DMS114 treated with DMSO at 0.1 percent for 48 hours (cell line): ENCODE results near the gene GABRP.
"Not testable (repeated sequence)": the region's sequence is repeated elsewhere in the genome, so short reads cannot be mapped to it uniquely, and the experiment has no call there.

ENCODE experiments used
- DNase-seq: peaks from one replicate; lab custom pipeline; 2025; ENCODE audit not compliant: unreplicated experiment; lab: John Stamatoyannopoulos, UW

GABRP gene

GRCh38 chr5:170791325-170791954 lies 7.9 kb downstream of the GABRP start:
- DNase-seq: peak; percentile 68

GRCh38 chr5:170792878-170793277 lies 9.4 kb downstream of the GABRP start:
- no peak for DNase-seq

- DNase-seq: no peak
Observed at GRCh38 chr5:170795154-170795553, 11.6 kb downstream of the GABRP start.

- DNase-seq: no peak
Observed at GRCh38 chr5:170805666-170806065, 22.1 kb downstream of the GABRP start.

- peak; percentile 78 for DNase-seq
Observed at GRCh38 chr5:170809551-170809950, 26.0 kb downstream of the GABRP start.

- no peak for DNase-seq
Observed at GRCh38 chr5:170811719-170812118, 28.2 kb downstream of the GABRP start.

GRCh38 chr5:170813231-170813630 lies 29.7 kb downstream of the GABRP start:
- no peak for DNase-seq

GRCh38 chr5:170817195-170817594 lies 33.7 kb downstream of the GABRP start:
- no peak for DNase-seq

- DNase-seq: no peak
Observed at GRCh38 chr5:170818232-170818631, 34.7 kb downstream of the GABRP start.

GRCh38 chr5:170819824-170820223 lies 36.3 kb downstream of the GABRP start:
- no peak for DNase-seq

- DNase-seq: no peak
Observed at GRCh38 chr5:170821257-170821800, 37.8 kb downstream of the GABRP start.

- no peak for DNase-seq
Observed at GRCh38 chr5:170826117-170826516, 42.6 kb downstream of the GABRP start.

- no peak for DNase-seq
Observed at GRCh38 chr5:170832241-170832640, 48.7 kb downstream of the GABRP start.

- DNase-seq: not testable (repeated sequence)
Observed at GRCh38 chr5:170833981-170834380, 50.5 kb downstream of the GABRP start.

GRCh38 chr5:170836226-170836625 lies 52.7 kb downstream of the GABRP start:
- no peak for DNase-seq

- DNase-seq: no peak
Observed at GRCh38 chr5:170843870-170844269, 60.3 kb downstream of the GABRP start.

- no peak for DNase-seq
Observed at GRCh38 chr5:170844651-170845050, 61.1 kb downstream of the GABRP start.

GRCh38 chr5:170846416-170846815 lies 62.9 kb downstream of the GABRP start:
- no peak for DNase-seq

- no peak for DNase-seq
Observed at GRCh38 chr5:170846846-170847245, 63.3 kb downstream of the GABRP start.

GRCh38 chr5:170848033-170848432 lies 64.5 kb downstream of the GABRP start:
- no peak for DNase-seq

- DNase-seq: no peak
Observed at GRCh38 chr5:170849374-170849773, 65.8 kb downstream of the GABRP start.

GRCh38 chr5:170854566-170854965 lies 71.0 kb downstream of the GABRP start:
- DNase-seq: no peak

- no peak for DNase-seq
Observed at GRCh38 chr5:170857066-170857465, 73.5 kb downstream of the GABRP start.
